CD14-positive monocyte (primary cell): ENCODE measurements around the gene SLC34A3. TPM values are rescaled to one million over a fixed set of nuclear protein-coding genes. Genes with fewer than 3 reads are reported as not detected.
A peak's percentile ranks its signal among the peaks of the same experiment; 100 is the strongest.

Experiments used
- DNase-seq, 3 donors: peaks; one replicate each; pipeline ENCODE4 v3.0.0-alpha.2; 2011 to 2022
- H2AFZ ChIP-seq: 2 replicates; pipeline ENCODE4 v1.6.0; 2012; ENCODE audit warnings: mild to moderate bottlenecking, low read depth, low read length, inconsistent platforms; ENCODE audit not compliant: insufficient read depth, poor library complexity, severe bottlenecking
- H3K27ac ChIP-seq, 2 donors: 1 replicate in 1 of 2; 2 replicates in 1 of 2; pipeline ENCODE4 v1.5.1; 2012 to 2013; ENCODE audit warnings: low read length in 2 of 2, control low read depth in 1 of 2, inconsistent platforms in 1 of 2, low read depth in 1 of 2, mild to moderate bottlenecking in 1 of 2
- H3K27me3 ChIP-seq, 2 donors: one replicate each; pipeline versions ENCODE4 v1.6.0 to v1.6.1; 2011 to 2013; ENCODE audit warnings: low read length in 2 of 2; ENCODE audit not compliant: control insufficient read depth in 2 of 2, insufficient read depth in 2 of 2
- H3K36me3 ChIP-seq, 2 donors: replicated peaks in 1 of 2; 1 replicate in 1 of 2; 2 replicates in 1 of 2; pipeline versions ENCODE4 v1.5.1 to v1.6.1; 2012 to 2013; ENCODE audit warnings: low read length in 2 of 2, control low read depth in 1 of 2, inconsistent platforms in 1 of 2, mild to moderate bottlenecking in 1 of 2; ENCODE audit not compliant: insufficient read depth in 2 of 2, control insufficient read depth in 1 of 2
- H3K4me1 ChIP-seq, 2 donors: 1 replicate in 1 of 2; 2 replicates in 1 of 2; pipeline versions ENCODE4 v1.5.1 to v1.6.1; 2012 to 2013; ENCODE audit warnings: low read length in 2 of 2, control low read depth in 1 of 2, inconsistent platforms in 1 of 2, mild to moderate bottlenecking in 1 of 2, moderate library complexity in 1 of 2; ENCODE audit not compliant: insufficient read depth in 2 of 2, control insufficient read depth in 1 of 2
- H3K4me2 ChIP-seq: replicated peaks from 2 replicates; pipeline ENCODE3; 2012; ENCODE audit warnings: low read length, moderate library complexity, mild to moderate bottlenecking; ENCODE audit not compliant: poor library complexity, severe bottlenecking; ENCODE audit errors: extremely low read depth
- H3K4me3 ChIP-seq, 3 experiments: fragments of 200-600 bp in 1 of 3; sonication (generic) in 1 of 3; replicated peaks in 1 of 3; 1 replicate in 2 of 3; 2 replicates in 1 of 3; pipeline ENCODE4 v1.5.1; 2011 to 2013; ENCODE audit warnings: low read length in 3 of 3, mild to moderate bottlenecking in 3 of 3, control low read depth in 2 of 3, low read depth in 2 of 3, inconsistent platforms in 1 of 3, moderate library complexity in 1 of 3
- H3K79me2 ChIP-seq: 2 replicates; pipeline ENCODE4 v1.6.0; 2012; ENCODE audit warnings: mild to moderate bottlenecking, control low read depth, inconsistent platforms, low read length, moderate library complexity; ENCODE audit not compliant: insufficient read depth
- H3K9ac ChIP-seq: 2 replicates; pipeline ENCODE4 v1.6.0; 2017; ENCODE audit warnings: low read length, mild to moderate bottlenecking; ENCODE audit not compliant: insufficient read depth, poor library complexity, severe bottlenecking
- H3K9me3 ChIP-seq, 2 donors: replicated peaks in 1 of 2; 1 replicate in 1 of 2; 2 replicates in 1 of 2; pipeline versions ENCODE4 v1.5.1 to v1.6.1; 2012 to 2013; ENCODE audit warnings: low read length in 2 of 2, control low read depth in 1 of 2; ENCODE audit not compliant: control insufficient read depth in 1 of 2, insufficient read depth in 1 of 2
- H4K20me1 ChIP-seq: 2 replicates; pipeline ENCODE4 v1.6.0; 2012; ENCODE audit warnings: mild to moderate bottlenecking, low read length, control low read depth, moderate library complexity; ENCODE audit not compliant: insufficient read depth
- H3K27ac Mint-ChIP-seq, 7 donors: one replicate each; pipeline ENCODE4 v1.8.0; 2020; ENCODE audit warnings: mild to moderate bottlenecking in 7 of 7, mixed read lengths in 7 of 7, moderate library complexity in 6 of 7, inconsistent platforms in 2 of 7
- H3K27me3 Mint-ChIP-seq, 3 donors: one replicate each; pipeline ENCODE4 v1.8.0; 2021 to 2022; ENCODE audit warnings: low read depth in 3 of 3, mild to moderate bottlenecking in 3 of 3, mixed read lengths in 3 of 3, moderate library complexity in 3 of 3, inconsistent platforms in 1 of 3
- H3K36me3 Mint-ChIP-seq, 2 donors: one replicate each; pipeline ENCODE4 v1.8.0; 2020; ENCODE audit warnings: mixed read lengths in 2 of 2, inconsistent platforms in 1 of 2, mild to moderate bottlenecking in 1 of 2
- H3K4me1 Mint-ChIP-seq: one replicate; pipeline ENCODE4 v1.8.0; 2020; ENCODE audit warnings: mild to moderate bottlenecking, mixed read lengths
- H3K4me3 Mint-ChIP-seq, 2 donors: one replicate each; pipeline ENCODE4 v1.8.0; 2020; ENCODE audit warnings: mild to moderate bottlenecking in 2 of 2, mixed read lengths in 2 of 2, moderate library complexity in 1 of 2
- H3K9me3 Mint-ChIP-seq, 7 donors: one replicate each; pipeline ENCODE4 v1.8.0; 2020 to 2022; ENCODE audit warnings: mixed read lengths in 7 of 7, mild to moderate bottlenecking in 6 of 7, moderate library complexity in 6 of 7, inconsistent platforms in 2 of 7
- WGBS: methylation state at CpG from one replicate; pipeline ENCODE4 v1.1.5; 2013; ENCODE audit warnings: missing lambda C conversion rate; ENCODE audit not compliant: insufficient coverage; 5-methylcytosine and 5-hydroxymethylcytosine counted together
- intact Hi-C, 2 donors: fragments of 100-400 bp; cut with micrococcal nuclease; formaldehyde crosslinking; loops; one replicate each; pipeline versions ENCODE4 v1.15.0 to v1.15.1; 2023
- polyA plus RNA-seq, 3 donors: library from polyadenylated mRNA; depleted of rRNA in 1 of 3; unstranded in 2 of 3; stranded (reverse) in 1 of 3; fragments of 300-500 nt in 2 of 3; fragments of >200 nt in 1 of 3; fragmentation: Illumina TruSeq in 2 of 3; gene quantifications; 1 replicate in 2 of 3; 2 replicates in 1 of 3; pipeline ENCODE4 v1.2.3, GENCODE V29; 2012 to 2021
- TF ChIP-seq, protein P1 (sequence below): fragments of 200-600 bp; IDR thresholded peaks from one replicate; pipeline ENCODE4 v1.8.0; 2022; ENCODE audit warnings: antibody characterized with exemption, mild to moderate bottlenecking

The SLC34A3 gene
- polyA plus RNA-seq, 3 donors, result not detected

DNA sequence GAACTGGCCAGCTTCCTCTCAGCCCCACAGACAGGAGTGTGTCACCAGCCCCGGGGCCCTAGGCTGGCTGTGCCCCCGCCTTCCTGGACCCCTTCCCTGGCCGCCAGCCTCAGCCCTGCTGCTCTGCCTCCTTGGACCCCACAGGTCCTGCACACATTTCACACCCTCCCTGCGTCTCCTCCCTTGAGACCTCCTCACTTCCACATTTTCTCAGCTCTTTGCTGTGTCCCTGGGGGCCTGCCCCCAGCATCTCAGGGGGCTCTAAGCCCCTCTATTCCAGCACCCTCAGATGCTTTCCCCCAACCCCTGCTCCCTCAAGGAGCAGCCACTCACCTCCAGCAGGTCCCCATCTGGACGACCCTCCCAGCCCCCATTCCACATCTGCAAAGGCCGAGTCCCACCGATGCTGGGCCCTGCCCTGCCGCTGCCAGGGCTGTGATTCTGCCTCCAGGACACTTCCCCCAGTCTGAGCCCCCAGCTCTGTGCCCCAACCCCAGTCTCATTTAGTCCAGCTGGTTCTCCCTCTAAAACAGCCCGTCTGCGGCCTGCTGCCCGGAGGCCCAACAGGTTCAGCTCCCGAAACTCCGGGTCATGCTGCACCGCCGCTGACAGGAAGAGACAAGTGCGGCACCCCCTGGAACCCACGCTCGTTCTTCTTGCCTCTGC, 4.2 kb downstream of the SLC34A3 start:
- Histone ChIP-seq H3K4me2 (no peak overlapping the region), H3K27me3 (no peaks in the 10 kb centered on the region), H3K9me3 (no peaks in the 10 kb centered on the region), H3K79me2 (peaks cover 17% of the 10 kb centered on the region), H3K4me3 (no peak overlapping the region), H3K9ac (no peak overlapping the region), H2AFZ (no peak overlapping the region), H4K20me1 (no peaks in the 10 kb centered on the region), H3K36me3 (no peaks in the 10 kb centered on the region), H3K4me1 (peaks cover 29 to 30% of the 10 kb centered on the region in 2 donors), H3K27ac (no peak overlapping the region)
- H3K36me3 Mint-ChIP-seq, result no peaks in the 10 kb centered on the region
- no peak overlapping the region for H3K4me3 Mint-ChIP-seq
- TF ChIP-seq, protein P1, sequence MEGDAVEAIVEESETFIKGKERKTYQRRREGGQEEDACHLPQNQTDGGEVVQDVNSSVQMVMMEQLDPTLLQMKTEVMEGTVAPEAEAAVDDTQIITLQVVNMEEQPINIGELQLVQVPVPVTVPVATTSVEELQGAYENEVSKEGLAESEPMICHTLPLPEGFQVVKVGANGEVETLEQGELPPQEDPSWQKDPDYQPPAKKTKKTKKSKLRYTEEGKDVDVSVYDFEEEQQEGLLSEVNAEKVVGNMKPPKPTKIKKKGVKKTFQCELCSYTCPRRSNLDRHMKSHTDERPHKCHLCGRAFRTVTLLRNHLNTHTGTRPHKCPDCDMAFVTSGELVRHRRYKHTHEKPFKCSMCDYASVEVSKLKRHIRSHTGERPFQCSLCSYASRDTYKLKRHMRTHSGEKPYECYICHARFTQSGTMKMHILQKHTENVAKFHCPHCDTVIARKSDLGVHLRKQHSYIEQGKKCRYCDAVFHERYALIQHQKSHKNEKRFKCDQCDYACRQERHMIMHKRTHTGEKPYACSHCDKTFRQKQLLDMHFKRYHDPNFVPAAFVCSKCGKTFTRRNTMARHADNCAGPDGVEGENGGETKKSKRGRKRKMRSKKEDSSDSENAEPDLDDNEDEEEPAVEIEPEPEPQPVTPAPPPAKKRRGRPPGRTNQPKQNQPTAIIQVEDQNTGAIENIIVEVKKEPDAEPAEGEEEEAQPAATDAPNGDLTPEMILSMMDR, result no peak
- peaks cover 2 to 27% (median 8%) of the 10 kb centered on the region in 3 donors for H3K27me3 Mint-ChIP-seq
- H3K9me3 Mint-ChIP-seq, result peaks cover 0 to 2% (median 0%) of the 10 kb centered on the region in 7 donors
- intact Hi-C loops, result loop anchor here in 1 of 2 donors (5.0 kb wide), 2 partner anchors 48 to 113 kb away; partner anchors contain the start of genes ANAPC2 and SSNA1
- peaks cover 21% of the 10 kb centered on the region for H3K4me1 Mint-ChIP-seq
- WGBS, result 78% methylated on average over 17 of the region's 18 CpGs
- H3K27ac Mint-ChIP-seq, result peak overlapping the region in 1 of 7 donors; percentile 70
- DNase-seq, result no peak

DNA sequence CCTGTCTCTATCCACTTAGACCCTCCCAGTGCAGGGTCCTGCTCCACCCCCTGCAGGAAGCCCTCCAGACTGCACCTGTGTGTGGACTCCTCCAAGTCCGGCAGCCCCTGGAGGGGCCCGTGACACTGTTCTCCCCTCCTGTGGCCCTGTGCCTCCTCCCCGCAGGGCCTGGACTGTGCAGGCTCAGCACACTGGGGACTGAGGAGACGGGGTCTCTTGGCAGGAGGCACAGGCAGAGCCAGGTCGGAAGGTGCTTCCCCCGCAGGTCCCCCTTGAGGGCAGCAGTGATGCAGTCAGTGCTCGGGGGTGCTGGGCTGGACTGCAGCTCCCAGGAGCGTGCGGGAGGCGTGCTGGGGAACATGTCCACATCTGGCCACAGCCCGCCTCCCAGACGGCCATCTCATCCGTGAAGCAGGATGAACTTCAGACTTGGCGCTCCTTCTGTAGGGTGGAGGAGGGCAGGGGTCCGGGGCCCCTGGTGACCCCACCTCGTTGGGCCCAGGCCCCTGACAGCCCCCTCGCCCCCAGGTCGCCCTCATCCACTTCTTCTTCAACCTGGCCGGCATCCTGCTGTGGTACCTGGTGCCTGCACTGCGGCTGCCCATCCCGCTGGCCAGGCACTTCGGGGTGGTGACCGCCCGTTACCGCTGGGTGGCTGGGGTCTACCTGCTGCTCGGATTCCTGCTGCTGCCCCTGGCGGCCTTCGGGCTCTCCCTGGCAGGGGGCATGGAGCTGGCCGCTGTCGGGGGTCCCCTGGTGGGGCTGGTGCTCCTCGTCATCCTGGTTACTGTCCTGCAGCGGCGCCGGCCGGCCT, 4.9 kb downstream of the SLC34A3 start:
- peak overlapping the region; percentile 51 for H3K4me2 ChIP-seq
- H3K4me1 ChIP-seq, result peaks cover 31 to 37% of the 10 kb centered on the region in 2 donors
- H3K4me1 Mint-ChIP-seq, result peaks cover 23% of the 10 kb centered on the region
- peaks cover 17% of the 10 kb centered on the region for H3K79me2 ChIP-seq
- H3K9me3 ChIP-seq, result no peaks in the 10 kb centered on the region
- H3K36me3 ChIP-seq, result no peaks in the 10 kb centered on the region
- no peak overlapping the region for H3K4me3 ChIP-seq
- intact Hi-C loops, result loop anchor here in 1 of 2 donors (5.0 kb wide), 2 partner anchors 48 to 113 kb away; partner anchors contain the start of genes ANAPC2 and SSNA1
- no peak overlapping the region for H3K27ac ChIP-seq
- no peaks in the 10 kb centered on the region for H3K36me3 Mint-ChIP-seq
- TF ChIP-seq, protein P1, result no peak
- H3K27me3 Mint-ChIP-seq, result peaks cover 2 to 23% (median 8%) of the 10 kb centered on the region in 3 donors
- H2AFZ ChIP-seq, result no peak overlapping the region
- peak overlapping the region in 1 of 7 donors; percentile 70 for H3K27ac Mint-ChIP-seq
- DNase-seq, result no peak
- H4K20me1 ChIP-seq, result no peaks in the 10 kb centered on the region
- no peak overlapping the region for H3K9ac ChIP-seq
- H3K9me3 Mint-ChIP-seq, result peaks cover 0 to 2% (median 0%) of the 10 kb centered on the region in 7 donors
- WGBS, result 74% methylated on average over 31 of the region's 35 CpGs
- H3K27me3 ChIP-seq, result no peaks in the 10 kb centered on the region
- no peak overlapping the region for H3K4me3 Mint-ChIP-seq
